Neutrophil (primary cell): ENCODE results near the gene TNFRSF17.
A peak's percentile ranks its signal among the peaks of the same experiment; 100 is the strongest.
"Not testable (repeated sequence)": the region's sequence is repeated elsewhere in the genome, so short reads cannot be mapped to it uniquely, and the experiment has no call there.

Experiments
- H3K27ac ChIP-seq: fragments of 200-600 bp; sonication (generic); 2 replicates; pipeline ENCODE4 v1.5.1; 2016; ENCODE audit warnings: mild to moderate bottlenecking, moderate library complexity
- H3K27me3 ChIP-seq: fragments of 200-600 bp; sonication (generic); 2 replicates; pipeline ENCODE4 v1.6.0; 2016; ENCODE audit warnings: mild to moderate bottlenecking
- H3K36me3 ChIP-seq: fragments of 200-600 bp; sonication (generic); 2 replicates; pipeline ENCODE4 v1.5.1; 2017
- H3K4me1 ChIP-seq, 2 experiments: fragments of 200-600 bp in 1 of 2; sonication (generic) in 1 of 2; 1 replicate in 1 of 2; 2 replicates in 1 of 2; pipeline versions ENCODE4 v1.5.1 to v1.6.1; 2013 to 2016; ENCODE audit warnings: low read depth in 1 of 2, low read length in 1 of 2, mild to moderate bottlenecking in 1 of 2, moderate library complexity in 1 of 2; ENCODE audit not compliant: control insufficient read depth in 1 of 2, insufficient read depth in 1 of 2
- H3K4me3 ChIP-seq, 2 experiments: fragments of 200-600 bp in 1 of 2; sonication (generic) in 1 of 2; 1 replicate in 1 of 2; 2 replicates in 1 of 2; pipeline ENCODE4 v1.5.1; 2013 to 2016; ENCODE audit warnings: low read depth in 1 of 2, low read length in 1 of 2, mild to moderate bottlenecking in 1 of 2, moderate library complexity in 1 of 2
- H3K9me3 ChIP-seq: fragments of 200-600 bp; sonication (generic); 2 replicates; pipeline ENCODE4 v1.5.1; 2016
- CTCF ChIP-seq: fragments of 200-600 bp; sonication (generic); IDR thresholded peaks from 2 replicates; pipeline ENCODE4 v1.5.1; 2016; ENCODE audit warnings: antibody characterized with exemption

TNFRSF17 gene

GRCh38 chr16:11967195-11967911, 2.3 kb downstream of the TNFRSF17 start:
- no peaks in the 10 kb centered on the region for H3K27me3 ChIP-seq
- no peak for TF ChIP-seq CTCF
- no peaks in the 10 kb centered on the region for H3K36me3 ChIP-seq
- H3K27ac ChIP-seq: no peak overlapping the region
- no peaks in the 10 kb centered on the region for H3K9me3 ChIP-seq
- H3K4me1 ChIP-seq: no peaks in the 10 kb centered on the region
- no peak overlapping the region for H3K4me3 ChIP-seq

- Histone ChIP-seq H3K36me3 (no peaks in the 10 kb centered on the region), H3K4me3 (no peak overlapping the region), H3K27ac (no peak overlapping the region), H3K27me3 (no peaks in the 10 kb centered on the region), H3K9me3 (no peaks in the 10 kb centered on the region), H3K4me1 (no peaks in the 10 kb centered on the region)
- TF ChIP-seq CTCF: no peak
These were observed 3.6 kb downstream of the TNFRSF17 start for GRCh38 chr16:11968577-11968976.

- not testable (repeated sequence) for H3K4me1 ChIP-seq, H3K27ac ChIP-seq, H3K36me3 ChIP-seq
These were observed 5.3 kb downstream of the TNFRSF17 start for GRCh38 chr16:11970292-11970691.

GRCh38 chr16:11972128-11972527, 7.1 kb downstream of the TNFRSF17 start:
- H3K27ac ChIP-seq: no peak overlapping the region
- H3K4me1 ChIP-seq: peaks cover 13% of the 10 kb centered on the region in 2 experiments
- H3K9me3 ChIP-seq: no peaks in the 10 kb centered on the region
- no peak for TF ChIP-seq CTCF
- H3K4me3 ChIP-seq: no peak overlapping the region
- no peaks in the 10 kb centered on the region for H3K36me3 ChIP-seq
- H3K27me3 ChIP-seq: no peaks in the 10 kb centered on the region

More at GRCh38 chr16:11970292-11970691, 5.3 kb downstream of the TNFRSF17 start:
- not testable (repeated sequence) for H3K27me3 ChIP-seq, H3K4me3 ChIP-seq, H3K9me3 ChIP-seq

- no peak for TF ChIP-seq CTCF
- Histone ChIP-seq H3K9me3 (no peaks in the 10 kb centered on the region), H3K27ac (no peak overlapping the region), H3K4me1 (peaks cover 21 to 22% of the 10 kb centered on the region in 2 experiments), H3K36me3 (no peaks in the 10 kb centered on the region), H3K4me3 (no peak overlapping the region), H3K27me3 (no peaks in the 10 kb centered on the region)
These were observed 8.1 kb downstream of the TNFRSF17 start for GRCh38 chr16:11973070-11973469.

- Histone ChIP-seq H3K36me3 (no peaks in the 10 kb centered on the region), H3K27me3 (no peaks in the 10 kb centered on the region), H3K27ac (peak overlapping the region; percentile 75), H3K9me3 (no peaks in the 10 kb centered on the region), H3K4me1 (peaks cover 21 to 22% of the 10 kb centered on the region in 2 experiments), H3K4me3 (peak overlapping the region; percentile 88 to 94)
- no peak for TF ChIP-seq CTCF
These were observed 11.9 kb downstream of the TNFRSF17 start for GRCh38 chr16:11976850-11977375.
